ENCODE measurements around the gene BSPRY. TPM values are rescaled to one million over a fixed set of nuclear protein-coding genes. Genes with fewer than 3 reads are reported as not detected.

The BSPRY gene
- total and polyA plus RNA-seq, 2 donors (not counting 1 experiment from before 2014, with no cell fraction given): not detected

DNA sequence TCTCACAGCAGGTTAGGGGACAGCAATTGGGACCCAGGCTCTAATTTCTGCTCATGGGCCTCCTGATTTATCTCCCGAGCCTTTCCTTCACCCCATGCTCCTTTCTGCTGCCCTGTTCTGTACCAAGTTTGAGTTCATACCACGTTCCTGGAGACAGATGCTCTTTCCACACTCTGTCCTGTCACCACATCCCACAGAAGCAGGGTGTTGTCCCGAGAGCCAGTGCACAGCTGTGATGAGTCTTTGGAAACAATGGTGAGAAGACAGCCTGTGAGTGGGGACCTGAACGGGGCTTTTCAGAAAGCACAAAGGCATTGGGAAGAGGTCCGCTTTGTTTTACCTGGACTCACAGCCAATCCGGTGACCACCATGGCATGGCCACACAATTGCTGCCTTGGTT lies 26.7 kb upstream of the BSPRY start:
- TF ChIP-seq CTCF (conservative IDR thresholded peaks at IDR 0.05 in 1 of 2, IDR thresholded peaks at IDR 0.05 in 1 of 2; ENCODE audit: low read depth in 1 of 2, low read length in 2 of 2) (no peak), EZH2 (IDR thresholded peaks at IDR 0.05; ENCODE audit: low read length, missing control alignments) (no peak)
- Histone ChIP-seq H3K36me3 (ENCODE audit: control insufficient read depth, insufficient read depth, low read length) (no peaks in the 10 kb centered on the region), H3K4me2 (ENCODE audit: extremely low read depth, insufficient read depth, low read length) (no peak overlapping the region)

DNA sequence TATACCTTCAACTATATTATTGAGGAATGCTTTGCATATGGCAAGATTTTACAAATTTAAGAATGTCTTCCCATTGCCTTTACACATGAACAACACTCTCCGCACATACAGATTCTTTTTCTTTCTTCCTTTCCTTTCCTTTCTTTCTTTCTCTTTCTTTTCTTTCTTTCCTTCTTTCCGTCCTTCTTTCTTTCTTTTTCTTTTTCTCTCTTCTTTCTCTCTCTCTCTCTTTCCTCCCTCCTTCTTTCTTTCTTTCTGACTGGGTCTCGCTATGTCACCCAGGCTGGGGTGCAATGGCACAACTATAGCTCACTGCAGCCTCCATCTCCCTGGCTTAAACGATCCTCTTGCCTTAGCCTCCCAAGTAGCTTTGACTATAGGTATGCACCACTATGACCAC lies 23.1 kb upstream of the BSPRY start:
- H3K4me3 ChIP-seq (replicated peaks in 1 of 4; ENCODE audit: control extremely low read depth in 1 of 4, insufficient read depth in 1 of 4, low read depth in 3 of 4, low read length in 4 of 4): no peak overlapping the region
- no peaks in the 10 kb centered on the region for H4K20me1 ChIP-seq (ENCODE audit: control insufficient read depth, extremely low read depth, insufficient read depth, low read length)
- H3K27me3 ChIP-seq (ENCODE audit: control insufficient read depth, insufficient read depth, low read length): no peaks in the 10 kb centered on the region
- TF ChIP-seq EZH2 (IDR thresholded peaks at IDR 0.05; ENCODE audit: low read length, missing control alignments): no peak
- TF ChIP-seq CTCF (conservative IDR thresholded peaks at IDR 0.05 in 1 of 2, IDR thresholded peaks at IDR 0.05 in 1 of 2; ENCODE audit: low read depth in 1 of 2, low read length in 2 of 2): no peak
- no peak overlapping the region for H3K9ac ChIP-seq (ENCODE audit: insufficient read depth, low read length)
- no peak for DNase-seq (ENCODE audit: low read depth in 2 of 2)
- no peak overlapping the region for H3K27ac ChIP-seq (ENCODE audit: insufficient read depth, low read length)
- no peak overlapping the region for H2AFZ ChIP-seq (ENCODE audit: low read length)
- no peak overlapping the region for H3K4me2 ChIP-seq (ENCODE audit: extremely low read depth, insufficient read depth, low read length)
- H3K36me3 ChIP-seq (ENCODE audit: control insufficient read depth, insufficient read depth, low read length): no peaks in the 10 kb centered on the region
- no peaks in the 10 kb centered on the region for H3K79me2 ChIP-seq (ENCODE audit: control insufficient read depth, insufficient read depth, low read length)
- H3K9me3 ChIP-seq (ENCODE audit: control insufficient read depth, insufficient read depth, low read depth, low read length): no peaks in the 10 kb centered on the region
- no peaks in the 10 kb centered on the region for H3K4me1 ChIP-seq (ENCODE audit: control insufficient read depth, extremely low read depth, insufficient read depth, low read length)

More for the DNA sequence above, 26.7 kb upstream of the BSPRY start:
- no peaks in the 10 kb centered on the region for H3K79me2 ChIP-seq (ENCODE audit: control insufficient read depth, insufficient read depth, low read length)
- no peak overlapping the region for H2AFZ ChIP-seq (ENCODE audit: low read length)
- no peak overlapping the region for H3K9ac ChIP-seq (ENCODE audit: insufficient read depth, low read length)
- H3K9me3 ChIP-seq (ENCODE audit: control insufficient read depth, insufficient read depth, low read depth, low read length): no peaks in the 10 kb centered on the region
- H3K27me3 ChIP-seq (ENCODE audit: control insufficient read depth, insufficient read depth, low read length): no peaks in the 10 kb centered on the region
- no peak for DNase-seq (ENCODE audit: low read depth in 2 of 2)
- H3K4me1 ChIP-seq (ENCODE audit: control insufficient read depth, extremely low read depth, insufficient read depth, low read length): no peaks in the 10 kb centered on the region
- no peak overlapping the region for H3K4me3 ChIP-seq (replicated peaks in 1 of 4; ENCODE audit: control extremely low read depth in 1 of 4, insufficient read depth in 1 of 4, low read depth in 3 of 4, low read length in 4 of 4)
- H4K20me1 ChIP-seq (ENCODE audit: control insufficient read depth, extremely low read depth, insufficient read depth, low read length): no peaks in the 10 kb centered on the region
- H3K27ac ChIP-seq (ENCODE audit: insufficient read depth, low read length): no peak overlapping the region

DNA sequence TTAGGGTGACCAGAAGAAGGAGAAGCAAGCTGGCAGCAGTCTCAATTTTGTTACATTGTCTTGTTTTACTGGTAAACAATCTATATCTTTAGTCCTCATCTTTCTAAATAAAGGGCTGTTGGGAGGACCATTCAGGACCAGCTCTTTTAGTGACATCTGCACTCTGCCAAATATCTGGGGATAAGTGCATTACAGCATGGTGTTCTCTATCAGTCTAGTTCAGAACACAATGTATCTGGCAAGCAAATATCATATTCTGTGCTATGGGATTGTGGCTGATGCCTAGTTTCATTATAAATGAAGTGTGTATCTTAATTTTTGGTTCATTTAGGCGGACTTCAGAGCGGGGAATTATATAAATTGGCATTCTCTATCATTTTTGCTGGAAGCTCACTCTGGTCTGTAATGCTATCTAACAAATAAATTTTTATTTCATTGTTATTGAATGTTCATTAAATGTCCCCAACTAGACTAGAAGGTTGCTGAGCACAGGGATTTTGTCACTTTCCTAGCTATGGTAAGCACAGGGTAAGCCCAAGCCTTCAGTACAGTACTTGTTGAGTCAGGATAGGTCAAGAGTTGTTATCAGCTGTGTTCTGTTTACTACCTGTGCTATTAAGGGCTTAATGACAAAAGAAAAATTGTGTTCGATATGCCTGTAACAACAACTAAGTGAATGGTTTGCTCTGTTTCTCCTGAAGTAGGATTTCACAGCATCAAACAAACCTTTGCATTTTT lies 21.1 kb upstream of the BSPRY start:
- no peaks in the 10 kb centered on the region for H3K36me3 ChIP-seq (ENCODE audit: control insufficient read depth, insufficient read depth, low read length)

More for the DNA sequence above, 21.1 kb upstream of the BSPRY start:
- no peak for TF ChIP-seq EZH2 (IDR thresholded peaks at IDR 0.05; ENCODE audit: low read length, missing control alignments)
- TF ChIP-seq CTCF (conservative IDR thresholded peaks at IDR 0.05 in 1 of 2, IDR thresholded peaks at IDR 0.05 in 1 of 2; ENCODE audit: low read depth in 1 of 2, low read length in 2 of 2): no peak
- Histone ChIP-seq H3K27ac (ENCODE audit: insufficient read depth, low read length) (no peak overlapping the region), H3K4me2 (ENCODE audit: extremely low read depth, insufficient read depth, low read length) (no peak overlapping the region), H4K20me1 (ENCODE audit: control insufficient read depth, extremely low read depth, insufficient read depth, low read length) (no peaks in the 10 kb centered on the region), H2AFZ (ENCODE audit: low read length) (no peak overlapping the region), H3K4me3 (replicated peaks in 1 of 4; ENCODE audit: control extremely low read depth in 1 of 4, insufficient read depth in 1 of 4, low read depth in 3 of 4, low read length in 4 of 4) (no peak overlapping the region), H3K9ac (ENCODE audit: insufficient read depth, low read length) (no peak overlapping the region), H3K4me1 (ENCODE audit: control insufficient read depth, extremely low read depth, insufficient read depth, low read length) (no peaks in the 10 kb centered on the region), H3K9me3 (ENCODE audit: control insufficient read depth, insufficient read depth, low read depth, low read length) (no peaks in the 10 kb centered on the region), H3K27me3 (ENCODE audit: control insufficient read depth, insufficient read depth, low read length) (no peaks in the 10 kb centered on the region), H3K79me2 (ENCODE audit: control insufficient read depth, insufficient read depth, low read length) (no peaks in the 10 kb centered on the region)
- DNase-seq (ENCODE audit: low read depth in 2 of 2): no peak
